ENCODE measurements around the gene HLA-DPB1. TPM values are rescaled to one million over a fixed set of nuclear protein-coding genes. Genes with fewer than 3 reads are reported as not detected.

HLA-DPB1 gene
- polyA plus RNA-seq, 6 donors from 2014 or later: 1,951 to 3,267 (median 2,600) TPM

- ATAC-seq (ENCODE audit: low read depth in 2 of 2): peak; percentile 49 to 55
- peaks cover 0 to 8% of the 10 kb centered on the region in 2 donors for H3K36me3 Mint-ChIP-seq
- DNase-seq: no peak
- peak overlapping the region; percentile 72 to 92 (median 82) for H3K4me3 Mint-ChIP-seq
- peaks cover 0 to 16% (median 9%) of the 10 kb centered on the region in 3 donors for H3K27me3 Mint-ChIP-seq
- H3K4me1 Mint-ChIP-seq: peaks cover 58 to 76% (median 62%) of the 10 kb centered on the region in 3 donors
- H3K27ac Mint-ChIP-seq: peak overlapping the region; percentile 43 to 91 (median 82)
- peaks cover 0 to 4% (median 0%) of the 10 kb centered on the region in 7 donors for H3K9me3 Mint-ChIP-seq
Observed at GRCh38 chr6:33114406-33114805, 38.6 kb downstream of the HLA-DPB1 start.

GRCh38 chr6:33116417-33116816, 40.6 kb downstream of the HLA-DPB1 start:
- peaks cover 0 to 12% (median 9%) of the 10 kb centered on the region in 3 donors for H3K27me3 Mint-ChIP-seq
- H3K27ac Mint-ChIP-seq: peak overlapping the region in 4 of 6 donors; percentile 48 to 81 (median 64)
- H3K4me3 Mint-ChIP-seq: peak overlapping the region; percentile 19 to 89 (median 76)
- peaks cover 0 to 4% (median 0%) of the 10 kb centered on the region in 7 donors for H3K9me3 Mint-ChIP-seq
- H3K36me3 Mint-ChIP-seq: peaks cover 0 to 8% of the 10 kb centered on the region in 2 donors
- ATAC-seq (ENCODE audit: low read depth in 2 of 2) (no peak), DNase-seq (no peak)
- peaks cover 58 to 73% (median 62%) of the 10 kb centered on the region in 3 donors for H3K4me1 Mint-ChIP-seq

GRCh38 chr6:33116841-33117711, 41.3 kb downstream of the HLA-DPB1 start:
- peaks cover 53 to 67% (median 59%) of the 10 kb centered on the region in 3 donors for H3K4me1 Mint-ChIP-seq
- peaks cover 0 to 4% (median 2%) of the 10 kb centered on the region in 7 donors for H3K9me3 Mint-ChIP-seq
- peaks cover 0 to 8% of the 10 kb centered on the region in 2 donors for H3K36me3 Mint-ChIP-seq
- H3K27me3 Mint-ChIP-seq: peaks cover 0 to 12% (median 9%) of the 10 kb centered on the region in 3 donors
- H3K4me3 Mint-ChIP-seq: peak overlapping the region; percentile 19 to 89 (median 76)
- H3K27ac Mint-ChIP-seq: peak overlapping the region in 5 of 6 donors; percentile 14 to 81 (median 64)
- DNase-seq (no peak), ATAC-seq (ENCODE audit: low read depth in 2 of 2) (no peak)

- H3K4me3 Mint-ChIP-seq: peak overlapping the region in 5 of 8 donors; percentile 30 to 82 (median 69)
- DNase-seq (no peak), ATAC-seq (ENCODE audit: low read depth in 2 of 2) (no peak)
- H3K4me1 Mint-ChIP-seq: peaks cover 45 to 59% (median 51%) of the 10 kb centered on the region in 3 donors
- H3K27me3 Mint-ChIP-seq: peaks cover 0 to 12% (median 9%) of the 10 kb centered on the region in 3 donors
- H3K36me3 Mint-ChIP-seq: peaks cover 0 to 8% of the 10 kb centered on the region in 2 donors
- H3K27ac Mint-ChIP-seq: peak overlapping the region in 2 of 6 donors; percentile 52 to 76
- peaks cover 0 to 4% (median 2%) of the 10 kb centered on the region in 7 donors for H3K9me3 Mint-ChIP-seq
Observed at GRCh38 chr6:33117811-33118277, 42.1 kb downstream of the HLA-DPB1 start.

- H3K36me3 Mint-ChIP-seq: peaks cover 2 to 11% of the 10 kb centered on the region in 2 donors
- H3K4me3 Mint-ChIP-seq: peak overlapping the region in 5 of 8 donors; percentile 8 to 69 (median 53)
- H3K27me3 Mint-ChIP-seq: peaks cover 0 to 12% (median 9%) of the 10 kb centered on the region in 3 donors
- peaks cover 38 to 52% (median 43%) of the 10 kb centered on the region in 3 donors for H3K4me1 Mint-ChIP-seq
- ATAC-seq (ENCODE audit: low read depth in 2 of 2) (peak in 1 of 2 donors; percentile 42), DNase-seq (peak; percentile 63)
- H3K27ac Mint-ChIP-seq: peak overlapping the region in 2 of 6 donors; percentile 47 to 76
- peaks cover 3 to 9% (median 5%) of the 10 kb centered on the region in 7 donors for H3K9me3 Mint-ChIP-seq
Observed at GRCh38 chr6:33118525-33119123, 42.8 kb downstream of the HLA-DPB1 start.

- DNase-seq (no peak), ATAC-seq (ENCODE audit: low read depth in 2 of 2) (no peak)
- peaks cover 5 to 16% (median 11%) of the 10 kb centered on the region in 7 donors for H3K9me3 Mint-ChIP-seq
- H3K27me3 Mint-ChIP-seq: peaks cover 0 to 12% (median 9%) of the 10 kb centered on the region in 3 donors
- H3K4me3 Mint-ChIP-seq: no peak overlapping the region
- peaks cover 6 to 18% of the 10 kb centered on the region in 2 donors for H3K36me3 Mint-ChIP-seq
- no peak overlapping the region for H3K27ac Mint-ChIP-seq
- H3K4me1 Mint-ChIP-seq: peaks cover 27 to 38% (median 29%) of the 10 kb centered on the region in 3 donors
Observed at GRCh38 chr6:33120001-33120400, 44.2 kb downstream of the HLA-DPB1 start.

- H3K4me3 Mint-ChIP-seq: no peak overlapping the region
- no peak for DNase-seq
- H3K27ac Mint-ChIP-seq: no peak overlapping the region
- peaks cover 5 to 16% (median 11%) of the 10 kb centered on the region in 7 donors for H3K9me3 Mint-ChIP-seq
- H3K27me3 Mint-ChIP-seq: no peaks in the 10 kb centered on the region
- H3K4me1 Mint-ChIP-seq: peaks cover 5 to 12% (median 10%) of the 10 kb centered on the region in 3 donors
- peaks cover 6 to 10% of the 10 kb centered on the region in 2 donors for H3K36me3 Mint-ChIP-seq
- ATAC-seq (ENCODE audit: low read depth in 2 of 2): no peak
Observed at GRCh38 chr6:33123181-33123580, 47.4 kb downstream of the HLA-DPB1 start.

GRCh38 chr6:33123732-33124524, 48.1 kb downstream of the HLA-DPB1 start:
- DNase-seq: no peak
- Mint-ChIP-seq H3K4me3 (no peak overlapping the region), H3K4me1 (peaks cover 5 to 7% (median 6%) of the 10 kb centered on the region in 3 donors), H3K9me3 (peaks cover 5 to 16% (median 11%) of the 10 kb centered on the region in 7 donors), H3K27me3 (no peaks in the 10 kb centered on the region), H3K36me3 (peaks cover 6 to 10% of the 10 kb centered on the region in 2 donors), H3K27ac (no peak overlapping the region)
- no peak for ATAC-seq (ENCODE audit: low read depth in 2 of 2)

GRCh38 chr6:33124525-33124901, 48.7 kb downstream of the HLA-DPB1 start:
- Mint-ChIP-seq H3K27ac (no peak overlapping the region), H3K4me3 (no peak overlapping the region)

GRCh38 chr6:33124947-33125346, 49.2 kb downstream of the HLA-DPB1 start:
- H3K4me1 Mint-ChIP-seq: peaks cover 5 to 6% (median 5%) of the 10 kb centered on the region in 3 donors

More at GRCh38 chr6:33124525-33124901, 48.7 kb downstream of the HLA-DPB1 start:
- H3K27me3 Mint-ChIP-seq: no peaks in the 10 kb centered on the region
- ATAC-seq (ENCODE audit: low read depth in 2 of 2) (no peak), DNase-seq (no peak)
- H3K4me1 Mint-ChIP-seq: peaks cover 5 to 7% (median 6%) of the 10 kb centered on the region in 3 donors
- peaks cover 6 to 10% of the 10 kb centered on the region in 2 donors for H3K36me3 Mint-ChIP-seq
- H3K9me3 Mint-ChIP-seq: peaks cover 5 to 16% (median 11%) of the 10 kb centered on the region in 7 donors

GRCh38 chr6:33126101-33126714, 50.4 kb downstream of the HLA-DPB1 start:
- Mint-ChIP-seq H3K27ac (peak overlapping the region in 1 of 6 donors; percentile 28), H3K4me3 (peak overlapping the region in 1 of 8 donors; percentile 15), H3K9me3 (peaks cover 5 to 16% (median 11%) of the 10 kb centered on the region in 7 donors), H3K36me3 (peaks cover 6 to 10% of the 10 kb centered on the region in 2 donors), H3K27me3 (no peaks in the 10 kb centered on the region), H3K4me1 (peaks cover 5 to 6% (median 5%) of the 10 kb centered on the region in 3 donors)
- DNase-seq (peak; percentile 61), ATAC-seq (ENCODE audit: low read depth in 2 of 2) (peak; percentile 68 to 70)

More at GRCh38 chr6:33124947-33125346, 49.2 kb downstream of the HLA-DPB1 start:
- Mint-ChIP-seq H3K4me3 (no peak overlapping the region), H3K27ac (no peak overlapping the region), H3K27me3 (no peaks in the 10 kb centered on the region), H3K9me3 (peaks cover 5 to 16% (median 11%) of the 10 kb centered on the region in 7 donors), H3K36me3 (peaks cover 6 to 10% of the 10 kb centered on the region in 2 donors)
- DNase-seq (no peak), ATAC-seq (ENCODE audit: low read depth in 2 of 2) (no peak)

GRCh38 chr6:33128318-33128717, 52.5 kb downstream of the HLA-DPB1 start:
- peaks cover 5 to 11% (median 10%) of the 10 kb centered on the region in 7 donors for H3K9me3 Mint-ChIP-seq
- no peaks in the 10 kb centered on the region for H3K27me3 Mint-ChIP-seq
- H3K36me3 Mint-ChIP-seq: peaks cover 6 to 9% of the 10 kb centered on the region in 2 donors
- ATAC-seq (ENCODE audit: low read depth in 2 of 2): no peak
- no peak overlapping the region for H3K27ac Mint-ChIP-seq
- H3K4me3 Mint-ChIP-seq: no peak overlapping the region
- peaks cover 5 to 6% (median 5%) of the 10 kb centered on the region in 3 donors for H3K4me1 Mint-ChIP-seq
- no peak for DNase-seq

Measured in naive B cell (primary cell).